ENCODE results near the gene PABPN1. TPM values are rescaled to one million over a fixed set of nuclear protein-coding genes. Genes with fewer than 3 reads are reported as not detected.

PABPN1 gene
- total and polyA plus RNA-seq, 2 of the 13 experiments (the other 11 are each of a cell fraction or from before 2014, with no cell fraction given) = 233 to 524 TPM

DNA sequence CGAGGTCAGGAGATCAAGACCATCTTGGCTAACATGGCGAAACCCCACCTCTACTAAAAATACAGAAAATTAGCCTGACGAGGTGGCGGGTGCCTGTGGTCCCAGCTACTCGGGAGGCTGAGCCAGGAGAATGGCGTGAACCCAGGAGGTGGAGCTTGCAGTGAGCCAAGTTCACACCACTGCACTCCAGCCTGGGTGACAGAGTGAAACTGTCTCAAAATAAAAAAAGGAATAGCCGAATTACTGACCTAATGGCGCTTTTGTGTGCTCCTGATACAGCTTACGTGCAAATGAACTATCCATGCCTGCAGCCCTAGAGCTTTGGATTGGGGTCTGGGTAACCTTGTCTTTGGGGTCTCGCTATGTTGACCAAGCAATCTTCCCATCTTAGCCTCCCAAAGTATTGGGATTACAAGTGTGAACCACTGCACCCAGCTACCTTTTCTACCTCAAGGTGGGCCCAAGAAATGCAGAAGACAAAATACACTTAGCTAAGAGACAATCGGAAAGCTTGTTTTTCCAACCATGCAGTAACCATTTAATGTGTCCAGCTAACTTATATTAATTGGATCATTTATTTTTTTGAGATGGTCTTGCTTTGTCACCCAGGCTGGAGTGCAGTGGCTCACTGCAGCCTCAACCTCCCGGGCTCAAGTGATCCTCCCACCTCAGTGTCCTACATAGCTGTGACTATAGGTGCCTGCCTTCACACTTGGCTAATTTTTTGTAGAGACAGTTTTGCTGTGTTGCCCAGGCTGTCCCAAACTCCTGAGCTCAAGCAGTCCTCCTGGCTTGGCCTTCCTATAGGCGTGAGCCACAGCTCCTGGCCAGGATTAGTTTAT lies 5.5 kb downstream of the PABPN1 start (continued):
- TF ChIP-seq, protein P1, sequence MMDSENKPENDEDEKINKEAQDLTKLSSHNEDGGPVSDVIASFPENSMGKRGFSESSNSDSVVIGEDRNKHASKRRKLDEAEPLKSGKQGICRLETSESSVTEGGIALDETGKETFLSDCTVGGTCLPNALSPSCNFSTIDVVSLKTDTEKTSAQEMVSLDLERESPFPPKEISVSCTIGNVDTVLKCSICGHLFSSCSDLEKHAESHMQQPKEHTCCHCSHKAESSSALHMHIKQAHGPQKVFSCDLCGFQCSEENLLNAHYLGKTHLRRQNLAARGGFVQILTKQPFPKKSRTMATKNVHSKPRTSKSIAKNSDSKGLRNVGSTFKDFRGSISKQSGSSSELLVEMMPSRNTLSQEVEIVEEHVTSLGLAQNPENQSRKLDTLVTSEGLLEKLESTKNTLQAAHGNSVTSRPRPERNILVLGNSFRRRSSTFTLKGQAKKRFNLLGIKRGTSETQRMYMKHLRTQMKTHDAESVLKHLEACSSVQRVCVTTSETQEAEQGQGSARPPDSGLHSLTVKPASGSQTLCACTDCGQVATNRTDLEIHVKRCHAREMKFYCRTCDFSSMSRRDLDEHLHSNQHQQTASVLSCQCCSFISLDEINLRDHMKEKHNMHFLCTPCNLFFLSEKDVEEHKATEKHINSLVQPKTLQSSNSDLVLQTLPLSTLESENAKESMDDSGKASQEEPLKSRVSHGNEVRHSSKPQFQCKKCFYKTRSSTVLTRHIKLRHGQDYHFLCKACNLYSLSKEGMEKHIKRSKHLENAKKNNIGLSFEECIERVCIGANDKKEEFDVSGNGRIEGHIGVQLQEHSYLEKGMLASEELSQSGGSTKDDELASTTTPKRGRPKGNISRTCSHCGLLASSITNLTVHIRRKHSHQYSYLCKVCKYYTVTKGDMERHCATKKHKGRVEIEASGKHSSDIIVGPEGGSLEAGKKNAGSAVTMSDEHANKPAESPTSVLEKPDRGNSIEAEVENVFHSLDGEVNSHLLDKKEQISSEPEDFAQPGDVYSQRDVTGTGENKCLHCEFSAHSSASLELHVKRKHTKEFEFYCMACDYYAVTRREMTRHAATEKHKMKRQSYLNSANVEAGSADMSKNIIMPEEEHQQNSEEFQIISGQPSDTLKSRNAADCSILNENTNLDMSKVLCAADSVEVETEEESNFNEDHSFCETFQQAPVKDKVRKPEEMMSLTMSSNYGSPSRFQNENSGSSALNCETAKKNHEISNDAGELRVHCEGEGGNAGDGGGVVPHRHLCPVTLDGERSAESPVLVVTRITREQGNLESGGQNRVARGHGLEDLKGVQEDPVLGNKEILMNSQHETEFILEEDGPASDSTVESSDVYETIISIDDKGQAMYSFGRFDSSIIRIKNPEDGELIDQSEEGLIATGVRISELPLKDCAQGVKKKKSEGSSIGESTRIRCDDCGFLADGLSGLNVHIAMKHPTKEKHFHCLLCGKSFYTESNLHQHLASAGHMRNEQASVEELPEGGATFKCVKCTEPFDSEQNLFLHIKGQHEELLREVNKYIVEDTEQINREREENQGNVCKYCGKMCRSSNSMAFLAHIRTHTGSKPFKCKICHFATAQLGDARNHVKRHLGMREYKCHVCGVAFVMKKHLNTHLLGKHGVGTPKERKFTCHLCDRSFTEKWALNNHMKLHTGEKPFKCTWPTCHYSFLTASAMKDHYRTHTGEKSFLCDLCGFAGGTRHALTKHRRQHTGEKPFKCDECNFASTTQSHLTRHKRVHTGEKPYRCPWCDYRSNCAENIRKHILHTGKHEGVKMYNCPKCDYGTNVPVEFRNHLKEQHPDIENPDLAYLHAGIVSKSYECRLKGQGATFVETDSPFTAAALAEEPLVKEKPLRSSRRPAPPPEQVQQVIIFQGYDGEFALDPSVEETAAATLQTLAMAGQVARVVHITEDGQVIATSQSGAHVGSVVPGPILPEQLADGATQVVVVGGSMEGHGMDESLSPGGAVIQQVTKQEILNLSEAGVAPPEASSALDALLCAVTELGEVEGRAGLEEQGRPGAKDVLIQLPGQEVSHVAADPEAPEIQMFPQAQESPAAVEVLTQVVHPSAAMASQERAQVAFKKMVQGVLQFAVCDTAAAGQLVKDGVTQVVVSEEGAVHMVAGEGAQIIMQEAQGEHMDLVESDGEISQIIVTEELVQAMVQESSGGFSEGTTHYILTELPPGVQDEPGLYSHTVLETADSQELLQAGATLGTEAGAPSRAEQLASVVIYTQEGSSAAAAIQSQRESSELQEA (CRISPR knock-in tag; IDR thresholded peaks at IDR 0.05; ENCODE audit: not compliant biosample characterization) = no peak
- no peak for TF ChIP-seq DMAP1 (CRISPR knock-in tag; IDR thresholded peaks at IDR 0.05)
- TF ChIP-seq HIVEP1 (CRISPR knock-in tag; IDR thresholded peaks at IDR 0.05) = no peak
- TF ChIP-seq, protein P2, sequence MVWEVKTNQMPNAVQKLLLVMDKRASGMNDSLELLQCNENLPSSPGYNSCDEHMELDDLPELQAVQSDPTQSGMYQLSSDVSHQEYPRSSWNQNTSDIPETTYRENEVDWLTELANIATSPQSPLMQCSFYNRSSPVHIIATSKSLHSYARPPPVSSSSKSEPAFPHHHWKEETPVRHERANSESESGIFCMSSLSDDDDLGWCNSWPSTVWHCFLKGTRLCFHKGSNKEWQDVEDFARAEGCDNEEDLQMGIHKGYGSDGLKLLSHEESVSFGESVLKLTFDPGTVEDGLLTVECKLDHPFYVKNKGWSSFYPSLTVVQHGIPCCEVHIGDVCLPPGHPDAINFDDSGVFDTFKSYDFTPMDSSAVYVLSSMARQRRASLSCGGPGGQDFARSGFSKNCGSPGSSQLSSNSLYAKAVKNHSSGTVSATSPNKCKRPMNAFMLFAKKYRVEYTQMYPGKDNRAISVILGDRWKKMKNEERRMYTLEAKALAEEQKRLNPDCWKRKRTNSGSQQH (CRISPR knock-in tag; IDR thresholded peaks at IDR 0.05; ENCODE audit: low read depth) = no peak
- TF ChIP-seq, protein P3, sequence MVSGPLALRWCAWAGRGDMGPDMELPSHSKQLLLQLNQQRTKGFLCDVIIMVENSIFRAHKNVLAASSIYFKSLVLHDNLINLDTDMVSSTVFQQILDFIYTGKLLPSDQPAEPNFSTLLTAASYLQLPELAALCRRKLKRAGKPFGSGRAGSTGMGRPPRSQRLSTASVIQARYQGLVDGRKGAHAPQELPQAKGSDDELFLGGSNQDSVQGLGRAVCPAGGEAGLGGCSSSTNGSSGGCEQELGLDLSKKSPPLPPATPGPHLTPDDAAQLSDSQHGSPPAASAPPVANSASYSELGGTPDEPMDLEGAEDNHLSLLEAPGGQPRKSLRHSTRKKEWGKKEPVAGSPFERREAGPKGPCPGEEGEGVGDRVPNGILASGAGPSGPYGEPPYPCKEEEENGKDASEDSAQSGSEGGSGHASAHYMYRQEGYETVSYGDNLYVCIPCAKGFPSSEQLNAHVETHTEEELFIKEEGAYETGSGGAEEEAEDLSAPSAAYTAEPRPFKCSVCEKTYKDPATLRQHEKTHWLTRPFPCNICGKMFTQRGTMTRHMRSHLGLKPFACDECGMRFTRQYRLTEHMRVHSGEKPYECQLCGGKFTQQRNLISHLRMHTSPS (CRISPR knock-in tag; IDR thresholded peaks at IDR 0.05; ENCODE audit: low read depth) = no peak
- 0 out of 2 replicates have a peak, but pooled peaks have one; percentile 26 for TF ChIP-seq JUND (CRISPR knock-in tag; IDR thresholded peaks at IDR 0.05)
- no peak for TF ChIP-seq NR1H2 (CRISPR knock-in tag; IDR thresholded peaks at IDR 0.05; ENCODE audit: borderline replicate concordance, low read depth)
- TF ChIP-seq, protein P4, sequence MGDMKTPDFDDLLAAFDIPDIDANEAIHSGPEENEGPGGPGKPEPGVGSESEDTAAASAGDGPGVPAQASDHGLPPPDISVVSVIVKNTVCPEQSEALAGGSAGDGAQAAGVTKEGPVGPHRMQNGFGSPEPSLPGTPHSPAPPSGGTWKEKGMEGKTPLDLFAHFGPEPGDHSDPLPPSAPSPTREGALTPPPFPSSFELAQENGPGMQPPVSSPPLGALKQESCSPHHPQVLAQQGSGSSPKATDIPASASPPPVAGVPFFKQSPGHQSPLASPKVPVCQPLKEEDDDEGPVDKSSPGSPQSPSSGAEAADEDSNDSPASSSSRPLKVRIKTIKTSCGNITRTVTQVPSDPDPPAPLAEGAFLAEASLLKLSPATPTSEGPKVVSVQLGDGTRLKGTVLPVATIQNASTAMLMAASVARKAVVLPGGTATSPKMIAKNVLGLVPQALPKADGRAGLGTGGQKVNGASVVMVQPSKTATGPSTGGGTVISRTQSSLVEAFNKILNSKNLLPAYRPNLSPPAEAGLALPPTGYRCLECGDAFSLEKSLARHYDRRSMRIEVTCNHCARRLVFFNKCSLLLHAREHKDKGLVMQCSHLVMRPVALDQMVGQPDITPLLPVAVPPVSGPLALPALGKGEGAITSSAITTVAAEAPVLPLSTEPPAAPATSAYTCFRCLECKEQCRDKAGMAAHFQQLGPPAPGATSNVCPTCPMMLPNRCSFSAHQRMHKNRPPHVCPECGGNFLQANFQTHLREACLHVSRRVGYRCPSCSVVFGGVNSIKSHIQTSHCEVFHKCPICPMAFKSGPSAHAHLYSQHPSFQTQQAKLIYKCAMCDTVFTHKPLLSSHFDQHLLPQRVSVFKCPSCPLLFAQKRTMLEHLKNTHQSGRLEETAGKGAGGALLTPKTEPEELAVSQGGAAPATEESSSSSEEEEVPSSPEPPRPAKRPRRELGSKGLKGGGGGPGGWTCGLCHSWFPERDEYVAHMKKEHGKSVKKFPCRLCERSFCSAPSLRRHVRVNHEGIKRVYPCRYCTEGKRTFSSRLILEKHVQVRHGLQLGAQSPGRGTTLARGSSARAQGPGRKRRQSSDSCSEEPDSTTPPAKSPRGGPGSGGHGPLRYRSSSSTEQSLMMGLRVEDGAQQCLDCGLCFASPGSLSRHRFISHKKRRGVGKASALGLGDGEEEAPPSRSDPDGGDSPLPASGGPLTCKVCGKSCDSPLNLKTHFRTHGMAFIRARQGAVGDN (CRISPR knock-in tag; IDR thresholded peaks at IDR 0.05) = peak; percentile 39; the same call in 1 of the 2 replicates
- no peak for TF ChIP-seq EZH2 (conservative IDR thresholded peaks at IDR 0.05; ENCODE audit: low read depth, low read length)
- TF ChIP-seq, protein P5, sequence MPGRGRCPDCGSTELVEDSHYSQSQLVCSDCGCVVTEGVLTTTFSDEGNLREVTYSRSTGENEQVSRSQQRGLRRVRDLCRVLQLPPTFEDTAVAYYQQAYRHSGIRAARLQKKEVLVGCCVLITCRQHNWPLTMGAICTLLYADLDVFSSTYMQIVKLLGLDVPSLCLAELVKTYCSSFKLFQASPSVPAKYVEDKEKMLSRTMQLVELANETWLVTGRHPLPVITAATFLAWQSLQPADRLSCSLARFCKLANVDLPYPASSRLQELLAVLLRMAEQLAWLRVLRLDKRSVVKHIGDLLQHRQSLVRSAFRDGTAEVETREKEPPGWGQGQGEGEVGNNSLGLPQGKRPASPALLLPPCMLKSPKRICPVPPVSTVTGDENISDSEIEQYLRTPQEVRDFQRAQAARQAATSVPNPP (CRISPR knock-in tag; IDR thresholded peaks at IDR 0.05) = no peak; the same call in 1 of the 2 replicates
